ENCODE results near the gene TIMP3.

Gene TIMP3

DNA sequence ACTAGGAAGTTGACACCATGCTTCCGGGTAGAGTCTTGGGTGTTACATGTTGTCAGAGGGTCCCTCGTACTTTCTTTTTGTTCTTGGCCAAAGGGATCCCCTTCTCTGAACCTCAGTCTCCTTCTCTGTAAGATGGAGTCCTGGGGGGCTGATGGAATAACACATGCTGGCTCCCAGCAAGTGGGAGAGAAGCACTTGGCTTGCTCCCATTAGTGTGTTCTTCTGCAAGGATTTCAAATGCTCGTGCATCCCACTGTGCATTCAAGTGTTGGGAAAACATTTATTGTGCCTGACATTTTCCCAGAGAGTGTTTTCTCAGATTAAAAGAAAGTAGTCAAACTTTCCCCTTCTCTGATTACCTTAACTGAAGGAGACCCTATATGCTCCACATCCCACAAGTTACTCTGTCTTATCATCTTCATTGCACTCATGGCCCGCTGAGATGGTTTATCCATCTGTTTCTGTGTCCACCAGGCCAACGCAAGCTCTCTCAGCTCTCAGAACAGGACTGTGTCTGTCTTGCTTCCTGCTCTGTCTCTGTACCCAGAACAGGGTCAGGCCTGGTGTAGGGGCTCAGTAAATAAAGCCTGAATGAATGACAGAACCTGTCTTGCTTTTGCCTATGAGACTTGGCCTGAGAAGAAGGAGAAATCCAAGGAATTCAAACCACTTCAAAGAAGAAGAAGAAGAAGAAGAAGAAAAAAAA is 16.0 kb upstream of the TIMP3 start:
- no peak for DNase-seq (ENCODE audit: low read depth in 2 of 2)

DNA sequence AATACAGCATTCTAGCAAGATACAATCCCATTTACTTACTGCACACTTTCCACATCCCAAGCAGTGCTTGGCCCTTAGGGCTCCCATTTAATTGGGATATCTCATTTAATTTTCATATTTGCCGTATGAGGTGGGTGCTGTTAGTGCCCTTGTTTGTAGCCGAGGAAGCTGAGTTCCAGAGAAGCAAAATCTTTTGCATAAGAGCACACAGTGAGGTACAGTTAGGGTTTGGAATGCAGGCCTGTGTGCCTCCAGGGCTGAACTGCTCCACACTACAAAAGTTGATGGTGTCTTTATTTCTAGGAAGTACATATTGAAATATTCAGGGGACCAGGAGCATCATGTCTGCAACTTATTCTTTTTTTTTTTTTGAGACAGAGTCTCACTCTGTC is 15.5 kb upstream of the TIMP3 start:
- no peak for DNase-seq (ENCODE audit: low read depth in 2 of 2)

DNA sequence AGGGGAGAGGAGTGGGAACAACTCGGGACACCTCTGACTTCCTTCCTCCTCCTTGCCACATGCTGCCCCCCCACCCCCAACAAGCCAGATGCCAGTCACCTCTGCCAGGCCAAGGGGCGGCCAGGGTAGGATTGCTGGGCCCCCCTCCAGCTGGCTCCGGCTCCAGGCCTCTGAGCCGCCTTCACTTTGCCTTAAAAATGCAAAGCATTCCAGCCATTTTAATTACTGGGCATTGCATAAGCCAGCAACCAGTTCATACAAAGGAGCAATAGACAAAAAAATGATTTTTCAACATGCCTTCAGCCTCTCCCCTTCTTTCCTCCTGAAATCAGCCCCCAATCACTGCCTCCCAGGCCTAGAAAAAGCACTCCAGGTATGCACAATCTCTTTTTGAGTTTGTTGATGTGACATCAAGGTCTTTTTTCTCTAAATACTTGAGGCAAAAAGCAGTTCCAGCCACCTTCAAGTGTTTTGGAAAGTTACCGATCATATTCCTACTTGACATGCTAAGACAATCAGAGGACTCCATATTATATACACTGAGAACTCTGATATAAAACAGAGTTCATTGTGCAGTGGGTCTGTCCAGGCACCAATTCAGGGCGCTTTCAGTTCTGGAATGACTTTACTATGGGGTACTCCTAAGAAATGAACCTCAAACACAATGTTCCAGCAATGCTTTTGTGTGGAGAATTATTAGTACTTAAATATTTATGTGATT is 12.4 kb upstream of the TIMP3 start:
- no peak for DNase-seq (ENCODE audit: low read depth in 2 of 2)

DNA sequence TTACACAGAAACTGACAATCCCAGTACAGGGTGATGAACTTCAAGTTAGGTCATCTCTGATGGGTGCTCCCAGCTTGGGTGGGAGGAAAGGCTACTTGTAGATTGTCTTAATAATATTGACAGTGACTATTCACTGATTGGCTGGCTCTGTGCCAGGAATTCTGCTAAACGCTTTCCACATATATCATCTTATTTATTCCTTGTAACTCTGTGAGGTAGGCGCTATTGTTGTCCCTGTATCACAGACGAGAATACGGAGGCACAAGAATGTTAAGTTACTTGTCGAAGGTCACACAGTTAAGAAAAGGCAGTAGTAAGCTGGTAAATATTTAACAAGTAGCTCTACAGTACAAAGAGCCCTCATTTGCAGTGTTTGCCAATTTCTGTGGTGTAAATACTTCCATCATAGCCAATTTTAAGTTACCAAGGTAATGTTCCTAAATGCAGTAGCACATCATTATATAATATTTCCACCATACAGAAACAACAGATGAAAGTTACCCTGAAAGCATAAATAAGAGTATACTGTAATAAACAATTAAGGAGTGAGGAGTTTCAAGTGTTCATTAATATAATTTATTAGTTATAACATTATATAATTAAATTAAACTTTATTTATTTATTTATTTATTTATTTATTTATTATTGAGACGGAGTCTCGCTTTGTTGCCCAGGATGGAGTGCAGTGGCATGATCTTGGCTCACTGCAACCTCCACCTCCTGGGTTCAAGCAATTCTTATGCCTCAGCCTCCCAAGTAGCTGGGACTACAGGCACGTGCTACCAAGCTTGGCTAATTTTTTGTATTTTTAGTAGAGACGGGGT is 11.5 kb upstream of the TIMP3 start:
- DNase-seq (ENCODE audit: low read depth in 2 of 2) = no peak

DNA sequence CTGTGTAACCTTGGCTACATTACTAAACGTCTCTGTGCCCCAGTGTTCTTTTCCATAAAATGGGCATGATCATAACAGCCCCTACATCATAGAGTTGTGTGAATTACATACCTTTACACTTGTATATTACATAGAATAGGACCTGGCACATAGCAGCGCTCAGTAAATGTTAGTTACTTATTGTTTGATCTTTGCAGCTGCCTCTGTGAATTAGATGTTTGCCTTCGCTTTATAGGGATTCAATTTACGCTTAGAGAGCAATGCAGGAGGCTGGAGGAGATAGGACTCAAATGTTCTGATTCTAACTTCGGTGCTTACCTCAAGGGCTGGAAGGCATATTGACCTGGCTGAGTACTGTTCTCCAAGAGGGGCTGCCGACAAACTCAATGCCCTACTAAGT is 10.4 kb upstream of the TIMP3 start:
- DNase-seq (ENCODE audit: low read depth in 2 of 2) = no peak

DNA sequence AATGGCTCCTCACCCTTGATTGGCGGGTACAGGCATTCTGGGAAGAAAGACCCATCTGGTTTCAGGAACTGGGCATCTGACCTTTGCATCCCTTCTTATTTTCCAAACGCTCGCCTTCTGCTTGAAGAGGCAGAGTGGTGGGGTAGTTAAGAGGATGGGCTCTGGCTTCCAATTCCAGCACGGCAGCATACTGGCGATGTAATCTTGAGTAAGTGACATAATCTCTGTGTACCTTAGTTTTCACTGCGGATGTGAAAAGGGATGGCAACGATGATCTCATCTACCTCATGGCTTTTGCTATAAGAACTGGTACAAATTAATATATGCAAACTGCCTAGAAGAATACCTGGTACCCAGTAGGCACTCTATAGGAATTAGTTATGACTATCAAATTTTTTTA is 10.0 kb upstream of the TIMP3 start:
- no peak for DNase-seq (ENCODE audit: low read depth in 2 of 2)

DNA sequence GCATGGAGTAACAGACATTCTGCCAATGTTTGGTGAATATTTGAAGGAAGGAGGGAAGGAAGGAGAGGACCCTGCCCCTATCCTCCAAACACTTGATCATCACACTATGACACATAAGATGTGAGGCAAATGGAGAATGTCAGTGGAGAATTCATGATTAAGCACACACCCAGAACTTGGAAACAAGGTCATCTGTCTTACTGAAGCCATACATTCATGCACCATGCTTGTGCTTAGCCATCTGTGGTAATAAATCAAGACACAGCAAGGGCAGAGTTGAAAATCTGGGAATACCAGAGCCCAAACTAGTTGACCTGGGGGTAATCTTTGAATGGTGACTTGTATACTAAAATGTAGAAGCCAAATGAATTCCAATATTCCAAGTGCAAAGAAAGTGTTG is 7.9 kb upstream of the TIMP3 start:
- no peak for DNase-seq (ENCODE audit: low read depth in 2 of 2)

DNA sequence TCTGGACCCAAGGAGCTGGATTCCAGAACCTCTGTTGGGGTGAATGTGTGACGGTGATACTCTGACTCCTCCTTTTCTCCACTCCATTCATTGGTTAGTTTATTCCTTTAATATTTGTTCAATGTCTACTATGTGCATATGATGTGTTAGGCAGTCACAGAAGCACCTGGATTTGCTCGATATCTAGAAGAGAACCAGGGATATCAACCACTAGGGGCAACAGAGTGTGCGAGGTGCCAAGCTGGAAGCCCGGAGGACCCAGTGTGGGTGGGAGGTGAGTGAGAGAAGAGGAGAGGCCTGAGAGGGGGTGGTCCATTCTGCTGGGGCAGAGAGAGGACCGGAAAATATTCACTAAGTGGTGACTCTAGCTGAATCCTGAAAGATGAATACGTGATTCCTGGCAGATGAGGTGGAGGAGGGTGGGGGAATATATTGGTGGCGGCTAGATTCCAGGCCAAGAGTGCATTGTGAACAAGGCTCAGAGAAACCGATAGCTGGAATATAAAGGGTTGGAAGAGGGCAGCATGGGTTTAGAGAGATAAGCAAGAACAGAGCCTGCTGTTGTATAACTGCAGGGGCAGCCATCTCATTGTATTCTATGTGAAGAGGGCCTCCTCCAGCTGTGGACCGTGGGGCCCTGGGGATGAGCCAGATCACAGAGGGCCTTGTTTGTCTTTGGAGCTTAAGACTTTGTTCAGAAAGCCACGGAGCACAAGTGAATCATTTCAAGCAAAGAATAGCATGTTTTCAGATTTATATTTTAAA is 6.9 kb upstream of the TIMP3 start:
- DNase-seq (ENCODE audit: low read depth in 2 of 2) = no peak

DNA sequence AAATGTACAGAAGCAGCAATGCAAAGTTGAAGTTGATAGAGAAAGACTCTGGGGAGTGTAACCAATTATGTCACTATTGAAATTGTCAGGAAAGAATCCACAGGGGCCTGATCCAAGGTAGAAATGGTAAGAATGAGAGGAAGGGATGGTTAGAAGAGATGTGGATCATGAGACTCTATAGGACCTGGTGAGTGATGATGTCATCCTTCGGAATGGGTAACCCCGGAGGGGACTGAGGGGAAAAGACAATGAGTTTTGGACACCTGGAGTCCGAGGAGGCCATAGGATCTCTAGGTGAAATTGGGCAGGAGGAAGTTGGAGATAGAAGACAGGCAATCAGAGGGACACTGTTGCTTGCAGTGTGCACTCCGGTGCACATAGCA is 6.3 kb upstream of the TIMP3 start:
- DNase-seq (ENCODE audit: low read depth in 2 of 2) = no peak

DNA sequence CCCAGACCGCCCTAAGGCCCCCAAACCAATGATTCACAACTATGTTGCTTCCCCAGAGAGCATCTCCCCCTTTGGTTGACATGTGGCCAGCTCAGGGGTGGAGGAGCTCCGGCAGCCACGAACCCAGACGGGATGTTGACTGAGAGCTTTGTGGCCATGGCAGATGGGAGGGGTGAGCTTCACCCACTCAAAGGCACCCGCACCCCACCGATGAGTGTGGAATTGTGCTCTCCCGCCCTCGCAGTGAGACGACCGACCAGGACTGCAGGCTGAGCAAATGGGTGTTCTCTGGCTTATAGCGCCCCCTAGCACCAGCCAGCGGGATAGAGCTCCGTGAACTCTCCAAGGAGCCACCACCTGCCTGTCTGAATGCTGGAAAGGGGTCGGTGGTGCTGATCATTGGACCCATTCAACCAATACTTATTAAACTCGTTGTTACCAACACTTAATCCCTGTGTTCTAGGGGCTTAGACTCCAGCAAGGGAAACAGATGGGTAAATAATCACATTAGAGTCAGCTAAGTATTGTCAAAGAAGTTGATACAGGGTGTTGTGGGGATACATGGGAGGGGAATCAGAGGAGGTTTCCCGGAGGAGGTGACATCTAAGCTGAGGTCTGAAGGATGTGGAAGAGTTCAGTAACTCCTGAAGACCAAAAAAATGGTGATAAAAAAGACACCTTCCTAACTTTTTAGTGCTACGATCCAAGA is 4.5 kb upstream of the TIMP3 start:
- peak in 1 of 2 donors; percentile 17 for DNase-seq (ENCODE audit: low read depth in 2 of 2)

DNA sequence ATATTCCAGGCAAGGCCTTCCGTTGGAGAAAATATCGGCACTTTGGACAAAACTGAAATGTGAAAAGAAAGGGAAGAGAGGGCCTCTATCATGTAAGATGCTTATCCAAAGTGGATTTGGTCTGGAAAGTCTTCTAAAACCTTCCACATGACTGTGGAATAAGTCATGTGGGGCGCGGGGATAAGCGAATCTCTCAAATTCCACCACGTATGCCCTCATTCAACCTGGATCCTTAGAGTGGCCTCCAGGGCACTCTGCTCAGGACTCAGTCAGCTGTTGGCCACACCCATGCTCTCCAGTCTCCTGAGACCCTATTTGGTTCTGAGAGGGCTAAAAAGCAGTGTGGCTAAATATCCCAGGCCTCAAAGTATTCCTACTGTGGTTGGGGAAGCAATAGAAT is 2.0 kb upstream of the TIMP3 start:
- no peak for DNase-seq (ENCODE audit: low read depth in 2 of 2)

DNA sequence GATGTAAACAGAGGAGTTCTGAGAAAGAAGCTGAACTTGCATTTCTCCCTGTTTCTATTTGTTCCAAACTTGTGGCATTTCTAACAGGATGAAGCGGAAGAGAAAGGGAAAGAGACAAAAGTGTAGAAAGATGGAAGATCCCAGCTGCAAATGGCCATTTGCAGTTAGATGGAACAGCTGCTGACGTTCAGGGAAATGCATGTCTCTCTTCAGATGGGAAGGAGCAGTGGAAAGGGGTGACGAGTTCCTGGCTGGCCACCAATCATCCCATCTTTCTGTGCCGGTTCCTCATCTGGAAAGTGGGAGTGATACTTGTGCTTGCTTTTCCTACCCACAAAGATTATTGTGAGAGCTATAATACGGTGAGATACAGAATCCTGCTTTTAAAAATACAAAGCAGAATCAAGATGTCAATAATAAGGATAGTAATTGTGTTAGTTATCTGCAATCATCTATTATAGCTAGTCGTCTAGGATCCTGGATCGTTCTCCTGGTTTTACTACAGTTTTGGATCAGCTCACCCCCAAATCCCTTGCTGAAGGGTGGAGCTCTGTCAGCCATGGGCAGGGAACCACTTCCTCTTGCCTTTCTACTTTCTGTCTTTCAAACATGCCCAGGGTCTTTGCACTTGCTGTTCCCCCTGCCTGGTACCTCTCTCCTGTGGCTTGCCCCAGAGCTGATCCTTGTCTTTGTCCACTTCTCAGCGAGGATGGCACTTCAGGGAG is 1.2 kb upstream of the TIMP3 start:
- DNase-seq (ENCODE audit: low read depth in 2 of 2) = no peak

DNA sequence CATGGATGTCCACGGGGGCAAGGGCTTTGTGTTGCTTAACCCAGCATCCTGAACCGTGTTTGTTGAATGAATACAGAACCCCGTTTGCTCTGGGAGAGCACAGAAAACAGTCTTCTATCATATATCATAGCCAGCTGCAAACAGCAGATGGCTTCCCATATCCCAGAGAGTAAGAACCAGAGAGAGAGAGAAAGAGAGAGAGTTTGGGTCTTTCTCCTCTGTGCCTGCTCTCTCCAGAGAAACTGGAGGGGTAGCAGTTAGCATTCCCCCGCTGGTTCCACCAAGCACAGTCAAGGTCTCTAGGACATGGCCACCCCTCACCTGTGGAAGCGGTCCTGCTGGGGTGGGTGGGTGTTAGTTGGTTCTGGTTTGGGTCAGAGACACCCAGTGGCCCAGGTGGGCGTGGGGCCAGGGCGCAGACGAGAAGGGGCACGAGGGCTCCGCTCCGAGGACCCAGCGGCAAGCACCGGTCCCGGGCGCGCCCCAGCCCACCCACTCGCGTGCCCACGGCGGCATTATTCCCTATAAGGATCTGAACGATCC is 440 bp upstream of the TIMP3 start:
- DNase-seq (ENCODE audit: low read depth in 2 of 2) = no peak

DNA sequence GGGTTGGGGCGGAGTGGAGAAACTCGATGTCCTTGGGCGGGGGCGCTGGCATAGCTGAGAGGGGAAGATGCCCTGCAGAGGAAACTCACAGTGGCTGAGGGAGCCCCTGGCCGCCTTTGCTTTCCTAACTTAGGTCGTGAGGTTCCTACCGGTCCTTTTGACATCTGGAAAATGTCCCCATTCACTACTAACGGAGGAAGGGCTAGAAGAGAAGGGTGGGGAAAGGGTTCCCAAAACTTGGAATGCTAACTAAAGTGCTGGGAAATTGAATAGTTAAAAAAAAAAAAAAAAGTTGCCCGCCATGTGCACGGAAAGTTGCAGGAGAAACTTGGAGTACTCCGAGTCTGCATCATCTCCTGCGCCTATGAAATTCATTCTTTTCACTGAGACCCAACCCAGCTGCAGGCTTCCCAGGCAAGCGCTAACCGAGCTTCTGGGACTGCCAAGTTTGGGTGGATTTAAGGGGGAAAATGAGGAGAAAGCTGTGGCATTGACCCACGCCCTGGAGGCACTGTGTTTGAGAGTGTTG is 796 bp downstream of the TIMP3 start:
- no peak for DNase-seq (ENCODE audit: low read depth in 2 of 2)

DNA sequence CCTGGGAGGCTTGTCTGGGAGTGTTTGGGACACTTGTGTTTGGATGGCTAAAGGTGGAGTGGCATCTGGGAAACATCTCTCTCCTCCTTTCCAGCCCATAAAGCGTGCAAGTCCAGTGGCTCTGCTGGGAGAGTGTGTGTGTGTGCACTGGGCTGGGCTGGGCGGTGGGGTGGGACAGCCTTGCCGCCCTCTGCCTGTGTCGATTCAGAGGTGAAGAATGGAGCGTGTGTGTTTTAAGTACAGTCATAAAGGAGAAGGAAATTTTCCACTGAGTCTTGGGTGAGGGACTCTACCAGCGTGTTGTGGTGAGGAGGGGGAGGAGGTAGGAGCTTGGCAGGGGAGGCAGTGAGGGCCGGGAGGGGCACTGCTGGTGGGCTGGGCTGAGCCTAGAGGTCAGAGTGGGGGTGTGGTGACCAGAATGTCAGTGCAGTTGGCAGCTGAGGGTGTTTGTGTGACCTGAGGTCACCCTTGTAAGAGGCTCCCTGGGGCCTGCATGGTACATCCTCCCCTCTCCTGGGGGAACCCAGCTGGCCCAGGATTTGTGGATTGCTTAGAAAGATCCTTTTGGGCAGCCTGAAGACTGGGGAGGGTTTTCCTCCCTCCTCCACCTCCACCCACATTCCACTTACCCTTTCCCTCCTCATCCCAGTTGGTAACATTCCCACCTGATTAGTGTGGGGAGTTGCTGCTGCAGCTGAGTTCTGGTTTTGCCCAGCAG is 1.7 kb downstream of the TIMP3 start:
- no peak for DNase-seq (ENCODE audit: low read depth in 2 of 2)

DNA sequence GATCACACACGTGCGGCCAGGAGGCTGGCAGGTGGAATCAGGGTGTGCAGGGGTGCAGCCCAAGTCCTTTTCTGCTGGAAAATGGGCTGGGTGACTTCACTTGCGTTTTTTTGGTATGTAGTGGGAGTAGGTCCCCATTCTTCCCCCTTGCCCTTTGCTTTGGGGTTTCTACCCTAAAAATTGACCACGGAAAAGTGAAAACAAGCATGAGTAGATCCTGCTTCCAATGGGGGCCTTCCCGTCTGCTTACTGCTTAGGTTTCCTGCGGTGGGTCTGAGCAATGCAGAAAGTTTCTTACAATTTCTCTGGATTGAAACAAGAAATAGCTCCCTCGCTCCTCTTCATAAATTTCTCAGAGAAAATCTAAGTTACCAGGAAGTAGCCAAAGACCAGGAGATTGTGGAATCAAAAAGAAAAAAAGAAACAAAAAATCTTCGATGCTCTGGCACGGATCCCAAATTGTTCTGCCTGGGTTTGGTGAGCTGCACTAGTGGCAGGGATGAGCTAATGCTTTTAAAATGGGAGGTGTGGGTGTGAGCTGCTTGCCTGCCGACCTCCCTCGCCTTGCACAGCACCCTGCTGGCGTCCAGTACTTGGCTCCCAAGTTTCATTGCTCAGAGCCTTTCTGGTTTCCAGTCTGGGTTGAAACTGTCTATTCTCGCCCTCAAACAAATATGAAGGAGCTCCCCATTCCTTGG is 2.4 kb downstream of the TIMP3 start:
- DNase-seq (ENCODE audit: low read depth in 2 of 2) = no peak

DNA sequence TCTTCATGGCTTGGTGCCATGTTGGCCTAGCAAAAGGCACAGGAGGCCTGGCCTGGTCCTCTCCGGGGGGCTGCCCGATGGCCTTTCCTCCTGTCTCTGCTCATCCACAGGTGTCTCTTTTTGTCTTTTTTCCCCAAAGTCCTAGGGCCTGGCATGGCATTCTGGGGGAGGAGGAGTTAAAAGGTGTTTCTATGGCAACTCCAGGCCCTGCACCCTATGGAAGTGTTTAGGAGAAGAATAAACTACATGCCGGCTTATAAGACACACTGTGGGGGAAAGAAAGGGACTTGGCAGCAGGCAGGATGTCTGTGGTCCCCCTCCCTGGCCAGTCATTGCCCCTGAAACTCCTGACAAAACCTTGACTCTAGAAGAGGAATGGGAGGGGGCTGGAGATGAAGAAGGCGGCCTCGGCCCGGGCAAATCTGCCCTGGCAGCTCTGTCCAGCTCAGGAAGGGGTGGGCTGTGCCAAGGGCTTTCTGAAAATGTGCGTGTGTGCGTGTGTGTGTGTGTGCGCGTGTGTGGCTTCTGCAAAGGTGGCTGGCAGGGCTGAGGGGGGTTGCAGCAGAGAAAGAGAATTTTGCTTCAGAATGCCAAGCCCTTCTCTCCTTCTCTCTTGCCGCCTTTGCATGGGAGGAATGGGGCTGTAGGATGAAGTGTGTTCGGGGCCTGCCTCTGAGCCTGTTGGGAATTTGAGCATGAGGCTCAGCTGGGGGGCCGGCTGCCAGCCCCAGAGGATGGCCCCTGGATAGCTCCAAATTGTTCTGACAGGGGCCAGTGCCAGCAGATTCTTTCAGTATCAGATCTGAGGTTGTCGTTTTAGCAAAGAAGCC is 3.2 kb downstream of the TIMP3 start:
- no peak for DNase-seq (ENCODE audit: low read depth in 2 of 2)

DNA sequence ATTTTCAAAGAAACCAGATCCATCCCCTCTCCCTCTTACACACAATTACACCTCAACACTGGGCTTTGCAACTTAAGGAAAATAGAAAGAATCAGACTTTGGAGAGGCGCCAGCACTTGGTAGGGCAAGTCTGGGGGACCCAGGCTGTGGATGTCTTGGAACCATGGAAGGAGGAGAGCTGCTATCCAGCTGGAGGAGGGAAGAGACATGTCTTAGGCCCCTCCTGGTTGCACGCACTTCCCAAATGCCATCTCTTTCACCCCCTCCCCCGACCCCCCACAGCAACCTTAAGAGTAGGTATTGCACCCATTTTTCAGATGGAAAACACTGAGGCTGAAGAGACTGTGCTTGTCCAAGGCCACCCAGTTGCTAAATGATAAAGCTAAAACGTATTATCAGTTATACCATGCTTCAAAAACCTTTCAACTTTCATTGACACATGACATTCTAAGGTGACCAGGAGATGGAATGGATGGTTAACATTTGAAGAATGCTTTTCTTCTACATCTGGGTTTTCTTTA is 3.9 kb downstream of the TIMP3 start:
- DNase-seq (ENCODE audit: low read depth in 2 of 2) = no peak
